Smooth muscle cell (in vitro differentiated cells): ENCODE results near the gene OTOG. TPM values are rescaled to one million over a fixed set of nuclear protein-coding genes. Genes with fewer than 3 reads are reported as not detected.

Source experiments
- DNase-seq: peaks from one replicate; lab custom pipeline; 2025; ENCODE audit not compliant: unreplicated experiment; lab: John Stamatoyannopoulos, UW
- H2AFZ ChIP-seq: fragments of 200-600 bp; sonication (generic); 2 replicates; pipeline ENCODE4 v1.6.0; 2016; ENCODE audit warnings: antibody characterized with exemption, low read depth, mild to moderate bottlenecking
- H3F3A ChIP-seq: fragments of 200-600 bp; sonication (generic); 2 replicates; pipeline ENCODE4 v1.6.0; 2017; ENCODE audit warnings: antibody characterized with exemption, low read depth
- H3K27ac ChIP-seq: fragments of 200-600 bp; sonication (generic); 2 replicates; pipeline ENCODE4 v1.5.1; 2016; ENCODE audit warnings: low read depth, mild to moderate bottlenecking
- H3K27me3 ChIP-seq: fragments of 200-600 bp; sonication (generic); 2 replicates; pipeline ENCODE4 v1.6.1; 2016; ENCODE audit warnings: low read depth, mild to moderate bottlenecking
- H3K36me3 ChIP-seq: fragments of 200-600 bp; sonication (generic); 2 replicates; pipeline ENCODE4 v1.5.1; 2016; ENCODE audit warnings: low read depth
- H3K4me1 ChIP-seq: fragments of 200-600 bp; sonication (generic); 2 replicates; pipeline ENCODE4 v1.5.1; 2016; ENCODE audit warnings: low read depth
- H3K4me2 ChIP-seq: fragments of 200-600 bp; sonication (generic); 2 replicates; pipeline ENCODE4 v1.6.0; 2016; ENCODE audit warnings: mild to moderate bottlenecking
- H3K4me3 ChIP-seq: fragments of 200-600 bp; sonication (generic); 2 replicates; pipeline ENCODE4 v1.5.1; 2016; ENCODE audit warnings: mild to moderate bottlenecking
- H3K79me2 ChIP-seq: fragments of 200-600 bp; sonication (generic); 2 replicates; pipeline ENCODE4 v1.6.0; 2016; ENCODE audit warnings: low read depth, mild to moderate bottlenecking
- H3K9ac ChIP-seq: fragments of 200-600 bp; sonication (generic); 2 replicates; pipeline ENCODE4 v1.6.0; 2016; ENCODE audit warnings: low read depth
- H3K9me3 ChIP-seq: fragments of 200-600 bp; sonication (generic); replicated peaks from 2 replicates; pipeline ENCODE4 v1.5.1; 2016; ENCODE audit warnings: low read depth
- H4K20me1 ChIP-seq: fragments of 200-600 bp; sonication (generic); 2 replicates; pipeline ENCODE4 v1.6.0; 2016; ENCODE audit warnings: low read depth
- WGBS: methylation state at CpG from one replicate; pipeline ENCODE4 v1.1.7; 2016; ENCODE audit warnings: low lambda C conversion rate; 5-methylcytosine and 5-hydroxymethylcytosine counted together
- polyA plus RNA-seq: library from polyadenylated mRNA; unstranded; fragments of >200 nt; fragmentation: Nextera tagmentation; extraction: Ambion mirVana; gene quantifications from 2 replicates; pipeline ENCODE4 v1.2.1, GENCODE V29; 2016
- total RNA-seq: library from RNA; depleted of rRNA; stranded (reverse); fragments of >200 nt; gene quantifications from 2 replicates; pipeline ENCODE4 v1.2.3, GENCODE V29; 2014
- TF ChIP-seq, protein P1 (sequence below): fragments of 200-600 bp; sonication (generic); IDR thresholded peaks from 2 replicates; pipeline ENCODE4 v1.5.1; 2017; ENCODE audit warnings: borderline replicate concordance, mild to moderate bottlenecking, antibody characterized with exemption; ENCODE audit not compliant: insufficient read depth, poor library complexity, severe bottlenecking

Gene OTOG
- total and polyA plus RNA-seq, 2 experiments from 2014 or later, result not detected

DNA sequence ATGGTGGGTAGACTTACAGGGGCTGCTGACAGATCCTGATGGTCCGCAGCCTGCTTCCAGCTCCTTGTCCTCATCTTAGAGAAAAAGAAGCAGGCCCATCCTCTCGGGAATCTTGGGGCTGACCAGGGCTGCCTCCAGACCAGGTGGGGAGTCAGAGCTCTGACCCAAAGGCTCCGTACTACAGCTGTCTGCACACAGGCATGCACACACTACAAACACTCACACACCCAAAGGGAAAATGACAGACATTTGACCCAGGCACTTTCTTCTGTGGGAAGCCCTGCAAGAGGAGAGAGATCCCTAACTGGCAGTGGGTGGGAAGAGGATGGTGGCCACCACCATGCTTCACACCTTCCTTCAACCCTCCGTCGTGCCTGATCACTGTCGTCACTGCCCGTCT is 125.4 kb downstream of the OTOG start:
- no peak overlapping the region for H3K27ac ChIP-seq
- peaks cover 36% of the 10 kb centered on the region for H3K27me3 ChIP-seq
- H3K4me2 ChIP-seq, result no peak overlapping the region
- no peaks in the 10 kb centered on the region for H3K36me3 ChIP-seq
- H3K9me3 ChIP-seq, result peaks cover 1% of the 10 kb centered on the region
- H3K9ac ChIP-seq, result no peak overlapping the region
- no peaks in the 10 kb centered on the region for H4K20me1 ChIP-seq
- H2AFZ ChIP-seq, result no peak overlapping the region
- WGBS, result 85% methylated on average over 7 of the region's 7 CpGs
- TF ChIP-seq, protein P1, sequence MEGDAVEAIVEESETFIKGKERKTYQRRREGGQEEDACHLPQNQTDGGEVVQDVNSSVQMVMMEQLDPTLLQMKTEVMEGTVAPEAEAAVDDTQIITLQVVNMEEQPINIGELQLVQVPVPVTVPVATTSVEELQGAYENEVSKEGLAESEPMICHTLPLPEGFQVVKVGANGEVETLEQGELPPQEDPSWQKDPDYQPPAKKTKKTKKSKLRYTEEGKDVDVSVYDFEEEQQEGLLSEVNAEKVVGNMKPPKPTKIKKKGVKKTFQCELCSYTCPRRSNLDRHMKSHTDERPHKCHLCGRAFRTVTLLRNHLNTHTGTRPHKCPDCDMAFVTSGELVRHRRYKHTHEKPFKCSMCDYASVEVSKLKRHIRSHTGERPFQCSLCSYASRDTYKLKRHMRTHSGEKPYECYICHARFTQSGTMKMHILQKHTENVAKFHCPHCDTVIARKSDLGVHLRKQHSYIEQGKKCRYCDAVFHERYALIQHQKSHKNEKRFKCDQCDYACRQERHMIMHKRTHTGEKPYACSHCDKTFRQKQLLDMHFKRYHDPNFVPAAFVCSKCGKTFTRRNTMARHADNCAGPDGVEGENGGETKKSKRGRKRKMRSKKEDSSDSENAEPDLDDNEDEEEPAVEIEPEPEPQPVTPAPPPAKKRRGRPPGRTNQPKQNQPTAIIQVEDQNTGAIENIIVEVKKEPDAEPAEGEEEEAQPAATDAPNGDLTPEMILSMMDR, result no peak
- DNase-seq, result no peak
- no peaks in the 10 kb centered on the region for H3K4me1 ChIP-seq
- no peak overlapping the region for H3K4me3 ChIP-seq
- no peaks in the 10 kb centered on the region for H3K79me2 ChIP-seq
- no peaks in the 10 kb centered on the region for H3F3A ChIP-seq

DNA sequence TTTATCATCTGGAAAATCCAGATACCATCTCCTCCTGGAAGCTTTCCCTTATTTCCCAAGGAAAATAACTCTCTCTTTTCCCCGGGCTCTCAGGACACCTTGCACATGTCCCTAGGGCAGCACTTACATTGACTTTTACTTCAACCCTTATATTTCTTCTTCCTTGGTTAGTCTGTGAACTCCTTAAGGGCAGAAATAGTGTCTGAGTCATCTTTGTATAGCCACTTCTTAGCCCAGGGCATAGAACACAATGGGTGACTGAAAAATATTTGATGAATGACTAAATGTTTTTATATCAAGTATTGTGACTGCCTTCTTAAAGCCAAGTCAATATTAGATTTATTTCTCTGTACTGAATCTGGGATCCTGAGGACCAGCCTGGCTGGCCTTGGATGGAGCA is 126.9 kb downstream of the OTOG start:
- Histone ChIP-seq H3K79me2 (no peaks in the 10 kb centered on the region), H3K27me3 (peaks cover 27% of the 10 kb centered on the region), H3K9me3 (no peaks in the 10 kb centered on the region), H3K4me3 (no peak overlapping the region), H3K9ac (no peak overlapping the region), H3K4me1 (no peaks in the 10 kb centered on the region), H3K4me2 (no peak overlapping the region), H4K20me1 (no peaks in the 10 kb centered on the region), H3K27ac (no peak overlapping the region), H3K36me3 (no peaks in the 10 kb centered on the region), H2AFZ (no peak overlapping the region), H3F3A (no peaks in the 10 kb centered on the region)
- 75% methylated on average over 1 of the region's 1 CpG for WGBS
- TF ChIP-seq, protein P1, result no peak
- DNase-seq, result no peak

DNA sequence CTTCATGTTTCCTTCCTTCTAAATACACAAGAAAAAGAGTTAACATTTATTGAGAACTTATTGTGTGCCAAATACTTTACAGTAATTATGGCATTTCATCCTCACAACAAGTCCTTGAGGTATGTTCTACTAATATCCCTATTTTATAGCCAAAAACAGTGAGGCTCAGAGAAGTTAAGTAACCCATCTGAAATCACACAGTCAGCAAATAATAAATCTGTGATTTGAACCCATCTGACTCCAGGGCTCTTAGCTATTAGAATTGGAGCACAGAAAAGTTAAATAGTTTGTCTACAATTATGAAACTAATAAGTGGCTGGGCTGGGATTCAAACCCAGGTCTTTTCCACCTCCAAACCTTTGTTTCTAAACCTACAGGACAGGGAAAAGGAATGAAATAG is 135.8 kb downstream of the OTOG start:
- TF ChIP-seq, protein P1, result no peak
- Histone ChIP-seq H3K4me2 (no peak overlapping the region), H2AFZ (no peak overlapping the region), H3K9ac (no peak overlapping the region), H3K9me3 (no peaks in the 10 kb centered on the region), H3K4me3 (no peak overlapping the region), H3K36me3 (no peaks in the 10 kb centered on the region), H3K27ac (no peak overlapping the region), H3K27me3 (peaks cover 24% of the 10 kb centered on the region), H3K79me2 (no peaks in the 10 kb centered on the region), H4K20me1 (no peaks in the 10 kb centered on the region), H3F3A (no peaks in the 10 kb centered on the region), H3K4me1 (no peaks in the 10 kb centered on the region)
- no peak for DNase-seq

DNA sequence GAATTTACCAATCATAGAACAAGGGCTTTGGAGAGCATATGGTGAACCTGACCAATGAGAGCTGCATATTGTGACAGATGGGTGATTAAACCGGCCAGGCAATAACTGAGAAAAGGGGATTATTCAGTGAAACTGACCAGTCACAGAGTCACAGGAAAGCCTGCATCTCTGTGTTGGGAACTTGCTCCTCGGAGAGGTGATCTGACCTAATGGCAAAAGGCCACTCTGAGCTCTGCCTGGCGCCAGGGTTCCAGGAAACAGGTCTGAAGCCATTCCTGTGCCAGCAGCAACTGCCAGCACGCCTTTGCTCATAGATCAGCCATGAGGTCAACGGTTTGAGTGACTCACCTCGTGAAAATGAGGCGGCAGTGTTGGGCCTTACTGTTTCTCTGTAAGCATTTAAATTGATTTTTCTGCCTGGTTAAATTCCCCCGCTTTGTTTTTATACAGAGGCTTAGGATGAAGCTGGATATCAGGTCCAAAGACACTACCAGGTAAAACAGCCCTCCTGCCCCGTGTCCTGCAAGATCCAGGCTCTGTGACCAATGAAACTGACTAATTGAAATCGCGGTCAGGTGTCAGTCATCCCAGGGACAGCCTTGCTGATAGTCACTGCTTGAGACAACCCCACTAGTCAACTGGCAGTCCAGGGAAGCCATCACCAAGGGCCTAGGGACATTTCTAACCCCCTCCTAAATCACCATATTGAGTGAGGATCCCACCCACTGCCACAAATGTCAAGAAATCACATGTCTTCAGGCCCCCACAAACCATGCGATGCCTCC is 136.5 kb downstream of the OTOG start:
- Histone ChIP-seq H3K27ac (no peak overlapping the region), H3K4me1 (no peaks in the 10 kb centered on the region), H3K9ac (no peak overlapping the region), H3F3A (no peaks in the 10 kb centered on the region), H2AFZ (no peak overlapping the region), H3K27me3 (peaks cover 24% of the 10 kb centered on the region), H4K20me1 (no peaks in the 10 kb centered on the region), H3K4me3 (no peak overlapping the region), H3K79me2 (no peaks in the 10 kb centered on the region), H3K4me2 (no peak overlapping the region), H3K9me3 (no peaks in the 10 kb centered on the region), H3K36me3 (no peaks in the 10 kb centered on the region)
- 69% methylated on average over 12 of the region's 12 CpGs for WGBS
- TF ChIP-seq, protein P1, result no peak
- DNase-seq, result no peak
